Neutrophil (primary cell): ENCODE measurements around the gene OIT3.

Source experiments
- H3K27ac ChIP-seq: fragments of 200-600 bp; sonication (generic); 2 replicates; pipeline ENCODE4 v1.5.1; 2016; ENCODE audit warnings: mild to moderate bottlenecking, moderate library complexity
- H3K27me3 ChIP-seq: fragments of 200-600 bp; sonication (generic); 2 replicates; pipeline ENCODE4 v1.6.0; 2016; ENCODE audit warnings: mild to moderate bottlenecking
- H3K36me3 ChIP-seq: fragments of 200-600 bp; sonication (generic); 2 replicates; pipeline ENCODE4 v1.5.1; 2017
- H3K4me1 ChIP-seq, 2 experiments: fragments of 200-600 bp in 1 of 2; sonication (generic) in 1 of 2; 1 replicate in 1 of 2; 2 replicates in 1 of 2; pipeline versions ENCODE4 v1.5.1 to v1.6.1; 2013 to 2016; ENCODE audit warnings: low read depth in 1 of 2, low read length in 1 of 2, mild to moderate bottlenecking in 1 of 2, moderate library complexity in 1 of 2; ENCODE audit not compliant: control insufficient read depth in 1 of 2, insufficient read depth in 1 of 2
- H3K4me3 ChIP-seq, 2 experiments: fragments of 200-600 bp in 1 of 2; sonication (generic) in 1 of 2; 1 replicate in 1 of 2; 2 replicates in 1 of 2; pipeline ENCODE4 v1.5.1; 2013 to 2016; ENCODE audit warnings: low read depth in 1 of 2, low read length in 1 of 2, mild to moderate bottlenecking in 1 of 2, moderate library complexity in 1 of 2
- H3K9me3 ChIP-seq: fragments of 200-600 bp; sonication (generic); 2 replicates; pipeline ENCODE4 v1.5.1; 2016
- CTCF ChIP-seq: fragments of 200-600 bp; sonication (generic); IDR thresholded peaks from 2 replicates; pipeline ENCODE4 v1.5.1; 2016; ENCODE audit warnings: antibody characterized with exemption

The OIT3 gene

GRCh38 chr10:72981028-72981881, 87.7 kb downstream of the OIT3 start:
- Histone ChIP-seq H3K27ac (no peak overlapping the region), H3K4me3 (no peak overlapping the region), H3K27me3 (peaks cover 5% of the 10 kb centered on the region), H3K36me3 (no peaks in the 10 kb centered on the region), H3K9me3 (peaks cover 12% of the 10 kb centered on the region), H3K4me1 (no peaks in the 10 kb centered on the region)
- no peak for TF ChIP-seq CTCF

- Histone ChIP-seq H3K4me3 (no peak overlapping the region), H3K9me3 (peaks cover 12% of the 10 kb centered on the region), H3K36me3 (no peaks in the 10 kb centered on the region), H3K4me1 (no peaks in the 10 kb centered on the region), H3K27me3 (peaks cover 5% of the 10 kb centered on the region), H3K27ac (no peak overlapping the region)
- TF ChIP-seq CTCF, result no peak
Observed at GRCh38 chr10:72981882-72982529, 88.5 kb downstream of the OIT3 start.
